Fibroblast of lung (primary cell): ENCODE measurements around the gene RPRD1B. TPM values are rescaled to one million over a fixed set of nuclear protein-coding genes. Genes with fewer than 3 reads are reported as not detected.
"Not testable (repeated sequence)": the region's sequence is repeated elsewhere in the genome, so short reads cannot be mapped to it uniquely, and the experiment has no call there.

Experiments
- DNase-seq, 2 donors: peaks; one replicate each; pipeline versions ENCODE4 v3.0.0 to v3.0.0-alpha.2; 2010; ENCODE audit warnings: low read depth in 2 of 2
- H2AFZ ChIP-seq: 2 replicates; pipeline ENCODE4 v1.5.1; 2012; ENCODE audit warnings: low read length, control low read depth, inconsistent platforms
- H3K27ac ChIP-seq: 2 replicates; pipeline ENCODE4 v1.5.1; 2011; ENCODE audit warnings: low read length, control low read depth; ENCODE audit not compliant: insufficient read depth
- H3K27me3 ChIP-seq: 2 replicates; pipeline ENCODE4 v1.5.1; 2011; ENCODE audit warnings: mild to moderate bottlenecking, low read length; ENCODE audit not compliant: control insufficient read depth, insufficient read depth
- H3K36me3 ChIP-seq: 2 replicates; pipeline ENCODE4 v1.5.1; 2011; ENCODE audit warnings: low read length; ENCODE audit not compliant: control insufficient read depth, insufficient read depth
- H3K4me1 ChIP-seq: 2 replicates; pipeline ENCODE4 v1.5.1; 2011; ENCODE audit warnings: low read length; ENCODE audit not compliant: control insufficient read depth, insufficient read depth; ENCODE audit errors: extremely low read depth
- H3K4me2 ChIP-seq: 2 replicates; pipeline ENCODE4 v1.5.1; 2011; ENCODE audit warnings: low read length, control low read depth; ENCODE audit not compliant: insufficient read depth; ENCODE audit errors: extremely low read depth
- H3K4me3 ChIP-seq, 4 experiments: fragments of 200-600 bp in 1 of 4; sonication (generic) in 1 of 4; replicated peaks in 1 of 4; 2 replicates each; pipeline ENCODE4 v1.5.1; 2011 to 2016; ENCODE audit warnings: low read length in 4 of 4, low read depth in 3 of 4, mild to moderate bottlenecking in 3 of 4, control low read depth in 2 of 4, inconsistent platforms in 1 of 4, mixed read lengths in 1 of 4; ENCODE audit not compliant: insufficient read depth in 1 of 4; ENCODE audit errors: control extremely low read depth in 1 of 4
- H3K79me2 ChIP-seq: 2 replicates; pipeline ENCODE4 v1.5.1; 2012; ENCODE audit warnings: mild to moderate bottlenecking, low read length, inconsistent platforms; ENCODE audit not compliant: control insufficient read depth, insufficient read depth
- H3K9ac ChIP-seq: 2 replicates; pipeline ENCODE4 v1.5.1; 2011; ENCODE audit warnings: mild to moderate bottlenecking, low read length, control low read depth; ENCODE audit not compliant: insufficient read depth
- H3K9me3 ChIP-seq: 2 replicates; pipeline ENCODE4 v1.5.1; 2012; ENCODE audit warnings: low read depth, low read length; ENCODE audit not compliant: control insufficient read depth, insufficient read depth
- H4K20me1 ChIP-seq: 2 replicates; pipeline ENCODE4 v1.5.1; 2011; ENCODE audit warnings: low read length; ENCODE audit not compliant: control insufficient read depth, insufficient read depth; ENCODE audit errors: extremely low read depth
- CTCF ChIP-seq, 2 donors: IDR thresholded peaks in 1 of 2; conservative IDR thresholded peaks in 1 of 2; 1 replicate in 1 of 2; 2 replicates in 1 of 2; pipeline ENCODE4 v1.5.1; 2011 to 2012; ENCODE audit warnings: low read length in 2 of 2, control low read depth in 1 of 2, inconsistent platforms in 1 of 2, low read depth in 1 of 2, mild to moderate bottlenecking in 1 of 2
- EZH2 ChIP-seq: IDR thresholded peaks from 2 replicates; pipeline ENCODE4 v1.5.1; 2012; ENCODE audit warnings: low read length, control low read depth, mild to moderate bottlenecking; ENCODE audit errors: missing control alignments
- polyA plus RNA-seq, 2 donors: library from polyadenylated mRNA; depleted of rRNA in 1 of 2; stranded (reverse) in 1 of 2; unstranded in 1 of 2; fragments of >200 nt; gene quantifications; 2 replicates each; pipeline ENCODE4 v1.2.1, GENCODE V29; 2011 to 2012; ENCODE audit warnings: missing spikeins in 1 of 2
- total RNA-seq: library from RNA; depleted of rRNA; stranded (reverse); fragments of >200 nt; gene quantifications from 2 replicates; pipeline ENCODE4 v1.2.1, GENCODE V29; 2014

The RPRD1B gene
- total and polyA plus RNA-seq, 2 donors (not counting 1 experiment from before 2014, with no cell fraction given): 23.8 to 23.9 TPM

- peak overlapping the region; percentile 9 for H2AFZ ChIP-seq
- TF ChIP-seq CTCF (conservative IDR thresholded peaks at IDR 0.05 in 1 of 2, IDR thresholded peaks at IDR 0.05 in 1 of 2; ENCODE audit: low read depth in 1 of 2, low read length in 2 of 2): no peak
- TF ChIP-seq EZH2: no peak
- no peaks in the 10 kb centered on the region for H4K20me1 ChIP-seq
- peak overlapping the region; percentile 36 for H3K9ac ChIP-seq
- H3K36me3 ChIP-seq: peaks cover 3% of the 10 kb centered on the region
- peaks cover 29% of the 10 kb centered on the region for H3K4me1 ChIP-seq
- peak overlapping the region; percentile 76 for H3K27ac ChIP-seq
- H3K4me2 ChIP-seq: no peak overlapping the region
- no peaks in the 10 kb centered on the region for H3K27me3 ChIP-seq
- no peak overlapping the region for H3K4me3 ChIP-seq
- H3K9me3 ChIP-seq: no peaks in the 10 kb centered on the region
- H3K79me2 ChIP-seq: no peaks in the 10 kb centered on the region
- DNase-seq: no peak
Observed at GRCh38 chr20:38095017-38095686, 61.6 kb downstream of the RPRD1B start.

GRCh38 chr20:38098952-38099351 is 65.4 kb downstream of the RPRD1B start:
- Histone ChIP-seq H3K27ac (no peak overlapping the region), H3K4me1 (peaks cover 16% of the 10 kb centered on the region)
- DNase-seq: no peak

GRCh38 chr20:38102206-38102605 is 68.7 kb downstream of the RPRD1B start:
- not testable (repeated sequence) for H3K9ac ChIP-seq, H3K4me2 ChIP-seq, H3K4me3 ChIP-seq, H3K36me3 ChIP-seq, H3K79me2 ChIP-seq, DNase-seq, H3K27ac ChIP-seq, H2AFZ ChIP-seq, H3K27me3 ChIP-seq, H4K20me1 ChIP-seq, H3K4me1 ChIP-seq, H3K9me3 ChIP-seq

More at GRCh38 chr20:38098952-38099351, 65.4 kb downstream of the RPRD1B start:
- Histone ChIP-seq H4K20me1 (no peaks in the 10 kb centered on the region), H3K36me3 (no peaks in the 10 kb centered on the region), H3K4me2 (no peak overlapping the region), H2AFZ (peak overlapping the region; percentile 31), H3K9me3 (no peaks in the 10 kb centered on the region), H3K27me3 (no peaks in the 10 kb centered on the region), H3K4me3 (no peak overlapping the region), H3K9ac (no peak overlapping the region), H3K79me2 (no peaks in the 10 kb centered on the region)
- TF ChIP-seq CTCF (conservative IDR thresholded peaks at IDR 0.05 in 1 of 2, IDR thresholded peaks at IDR 0.05 in 1 of 2; ENCODE audit: low read depth in 1 of 2, low read length in 2 of 2): no peak
- no peak for TF ChIP-seq EZH2
